IMR-90 (cell line): ENCODE data around the gene MSI2. TPM values are rescaled to one million over a fixed set of nuclear protein-coding genes. Genes with fewer than 3 reads are reported as not detected.

ENCODE experiments used
- ATAC-seq: fragments of 200-7000 bp; cut with Tn5 transposase; 2 replicates; pipeline ENCODE4 v1.9.1; 2020; ENCODE audit warnings: low read depth, mild to moderate bottlenecking, moderate library complexity
- BruUV-seq: library from RNA; stranded (reverse); fragments of 400-500 nt; replicated peaks from 2 replicates; lab custom pipeline; 2021; lab: Mats Ljungman, UMichigan
- CTCF ChIA-PET: fragments of 300-600 bp; formaldehyde crosslinking; extraction: SDS; loops from one replicate; lab custom pipeline; 2021; ENCODE audit warnings: antibody characterized with exemption; lab: Yijun Ruan, JAX
- POLR2A ChIA-PET: fragments of 300-600 bp; sonication (Branson Sonifier 250); formaldehyde crosslinking; loops from one replicate; lab custom pipeline; 2022; ENCODE audit warnings: antibody characterized with exemption; ENCODE audit not compliant: unreplicated experiment; lab: Charles Lee
- DNase-seq: peaks from one replicate; pipeline ENCODE4 v3.0.0; 2013
- H2AFZ ChIP-seq: replicated peaks from 2 replicates; pipeline ENCODE3; 2013; ENCODE audit warnings: low read length, mild to moderate bottlenecking; ENCODE audit not compliant: poor library complexity
- H2AK5ac ChIP-seq: 2 replicates; pipeline ENCODE4 v1.6.1; 2013; ENCODE audit warnings: low read depth, low read length, inconsistent platforms
- H2AK9ac ChIP-seq: replicated peaks from 2 replicates; pipeline ENCODE3; 2013; ENCODE audit warnings: mild to moderate bottlenecking, low read depth, low read length, moderate library complexity; ENCODE audit not compliant: poor library complexity
- H2BK120ac ChIP-seq: 2 replicates; pipeline ENCODE4 v1.6.1; 2013; ENCODE audit warnings: low read depth, low read length, inconsistent platforms
- H2BK15ac ChIP-seq: 3 replicates; pipeline ENCODE4 v1.6.1; 2013; ENCODE audit warnings: low read depth, low read length, inconsistent platforms
- H2BK20ac ChIP-seq: 2 replicates; pipeline ENCODE4 v1.6.1; 2013; ENCODE audit warnings: low read depth, mild to moderate bottlenecking, inconsistent platforms, low read length, moderate library complexity
- H2BK5ac ChIP-seq: 2 replicates; pipeline ENCODE4 v1.6.1; 2013; ENCODE audit warnings: mild to moderate bottlenecking, low read depth, low read length, inconsistent platforms; ENCODE audit not compliant: poor library complexity, severe bottlenecking
- H3K14ac ChIP-seq: replicated peaks from 2 replicates; pipeline ENCODE4 v1.6.1; 2013; ENCODE audit warnings: low read depth, low read length, inconsistent platforms
- H3K18ac ChIP-seq: 2 replicates; pipeline ENCODE4 v1.6.1; 2013; ENCODE audit warnings: low read depth, low read length, control low read depth
- H3K23ac ChIP-seq: 2 replicates; pipeline ENCODE4 v1.6.1; 2013; ENCODE audit warnings: low read depth, low read length, inconsistent platforms
- H3K27ac ChIP-seq: 2 replicates; pipeline ENCODE4 v1.5.1; 2013; ENCODE audit warnings: mild to moderate bottlenecking, control low read depth, low read length; ENCODE audit not compliant: insufficient read depth
- H3K27me3 ChIP-seq: 2 replicates; pipeline ENCODE4 v1.6.1; 2013; ENCODE audit warnings: low read length; ENCODE audit not compliant: control insufficient read depth, insufficient read depth
- H3K36me3 ChIP-seq: 2 replicates; pipeline ENCODE4 v1.6.1; 2013; ENCODE audit warnings: low read length, mixed read lengths; ENCODE audit not compliant: control insufficient read depth, insufficient read depth
- H3K4ac ChIP-seq: 2 replicates; pipeline ENCODE4 v1.6.1; 2013; ENCODE audit warnings: low read depth, low read length, inconsistent platforms
- H3K4me1 ChIP-seq: 2 replicates; pipeline ENCODE4 v1.6.1; 2013; ENCODE audit warnings: low read length, mixed read lengths; ENCODE audit not compliant: control insufficient read depth, insufficient read depth
- H3K4me2 ChIP-seq: 2 replicates; pipeline ENCODE4 v1.6.1; 2013; ENCODE audit warnings: low read depth, mild to moderate bottlenecking, control low read depth, low read length, moderate library complexity
- H3K4me3 ChIP-seq: 2 replicates; pipeline ENCODE4 v1.5.1; 2013; ENCODE audit warnings: low read depth, mild to moderate bottlenecking, control low read depth, low read length, moderate library complexity; ENCODE audit not compliant: insufficient read depth
- H3K56ac ChIP-seq: 2 replicates; pipeline ENCODE4 v1.6.1; 2013; ENCODE audit warnings: low read length, inconsistent platforms; ENCODE audit not compliant: insufficient read depth; ENCODE audit errors: extremely low read depth
- H3K79me1 ChIP-seq, 2 experiments: 2 replicates each; pipeline ENCODE4 v1.6.1; 2013; ENCODE audit warnings: low read length in 2 of 2, inconsistent platforms in 1 of 2, low read depth in 1 of 2
- H3K9ac ChIP-seq: 2 replicates; pipeline ENCODE4 v1.6.1; 2013; ENCODE audit warnings: low read depth, low read length, control low read depth
- H3K9me1 ChIP-seq: 2 replicates; pipeline ENCODE4 v1.6.1; 2013; ENCODE audit warnings: low read length, inconsistent platforms; ENCODE audit not compliant: insufficient read depth
- H3K9me3 ChIP-seq: 2 replicates; pipeline ENCODE4 v1.6.1; 2013; ENCODE audit warnings: low read length; ENCODE audit not compliant: control insufficient read depth, insufficient read depth
- H4K20me1 ChIP-seq: 2 replicates; pipeline ENCODE4 v1.6.1; 2013; ENCODE audit warnings: low read length, inconsistent platforms; ENCODE audit not compliant: insufficient read depth
- H4K5ac ChIP-seq: 2 replicates; pipeline ENCODE4 v1.6.1; 2013; ENCODE audit warnings: mild to moderate bottlenecking, low read depth, low read length, control low read depth
- H4K8ac ChIP-seq, 2 experiments: 2 replicates each; pipeline ENCODE4 v1.6.1; 2013; ENCODE audit warnings: low read depth in 2 of 2, low read length in 2 of 2, control low read depth in 1 of 2, inconsistent platforms in 1 of 2
- H4K91ac ChIP-seq: 2 replicates; pipeline ENCODE4 v1.6.1; 2013; ENCODE audit warnings: low read depth, low read length, inconsistent platforms; ENCODE audit not compliant: insufficient read depth
- BHLHE40 ChIP-seq: fragments of 150-350 bp; IDR thresholded peaks from 2 replicates; pipeline ENCODE4 v1.6.1; 2016; ENCODE audit warnings: mild to moderate bottlenecking, low read depth, low read length
- CHD1 ChIP-seq: IDR thresholded peaks from 2 replicates; pipeline ENCODE4 v1.6.1; 2012; ENCODE audit warnings: low read depth, low read length, improper control_type of control experiment
- CTCF ChIP-seq: conservative IDR thresholded peaks from 2 replicates; pipeline ENCODE4 v1.5.1; 2012; ENCODE audit warnings: mild to moderate bottlenecking, low read depth, low read length, improper control_type of control experiment
- ELK1 ChIP-seq: fragments of 150-350 bp; IDR thresholded peaks from 2 replicates; pipeline ENCODE4 v1.6.1; 2016; ENCODE audit warnings: low read depth, mild to moderate bottlenecking, low read length, moderate library complexity, borderline replicate concordance
- MAFK ChIP-seq: IDR thresholded peaks from 2 replicates; pipeline ENCODE4 v1.6.1; 2012; ENCODE audit warnings: low read depth, low read length, improper control_type of control experiment
- NFE2L2 ChIP-seq: fragments of 150-350 bp; IDR thresholded peaks from 2 replicates; pipeline ENCODE4 v1.6.1; 2016; ENCODE audit warnings: low read depth, mild to moderate bottlenecking, low read length
- POLR2A ChIP-seq: IDR thresholded peaks from 2 replicates; pipeline ENCODE4 v1.6.1; 2012; ENCODE audit warnings: mild to moderate bottlenecking, low read depth, low read length
- RCOR1 ChIP-seq: IDR thresholded peaks from 2 replicates; pipeline ENCODE4 v1.6.1; 2012; ENCODE audit warnings: mild to moderate bottlenecking, low read length, improper control_type of control experiment; ENCODE audit not compliant: insufficient replicate concordance
- RFX5 ChIP-seq: IDR thresholded peaks from 2 replicates; pipeline ENCODE4 v1.8.0; 2012; ENCODE audit warnings: low read depth, mild to moderate bottlenecking, low read length, moderate library complexity
- USF2 ChIP-seq: fragments of 150-350 bp; IDR thresholded peaks from 2 replicates; pipeline ENCODE4 v1.6.1; 2017; ENCODE audit warnings: mild to moderate bottlenecking, antibody characterized with exemption, low read length, low read depth
- WGBS, 2 experiments: methylation state at CpG; one replicate each; pipeline versions ENCODE4 v1.1.5 to v1.1.7; 2013; ENCODE audit warnings: missing lambda C conversion rate in 2 of 2; ENCODE audit not compliant: insufficient read length in 1 of 2; ENCODE audit errors: extremely low coverage in 2 of 2; 5-methylcytosine and 5-hydroxymethylcytosine counted together
- dilution Hi-C: fragments of 300-500 bp; cut with HindIII; formaldehyde crosslinking; loops from one replicate; pipeline ENCODE4 v1.14.3; 2018; ENCODE audit warnings: low sequenced_read_pairs; ENCODE audit not compliant: unreplicated experiment
- in situ Hi-C: fragments of 300-500 bp; cut with MboI; formaldehyde crosslinking; loops from 3 replicates; pipeline ENCODE4 v1.14.3; 2019; ENCODE audit warnings: low sequenced_read_pairs, inconsistent platforms, mixed read lengths
- intact Hi-C: fragments of 100-400 bp; cut with micrococcal nuclease; formaldehyde crosslinking; loops from 2 replicates; pipeline ENCODE4 v1.10.0; 2022
- polyA plus RNA-seq, 3 experiments: library from polyadenylated mRNA; depleted of rRNA; stranded (reverse); fragments of >200 nt; gene quantifications; 2 replicates each; pipeline ENCODE4 v1.2.3, GENCODE V29; 2012; ENCODE audit warnings: low replicate concordance in 1 of 3
- total RNA-seq: library from RNA; depleted of rRNA; stranded (reverse); fragments of >200 nt; gene quantifications from 2 replicates; pipeline ENCODE4 v1.2.3, GENCODE V29; 2012

Gene MSI2
- total and polyA plus RNA-seq, 2 of the 4 experiments (the other 2 are of a cell fraction), result 13.0 to 16.0 TPM

- TF ChIP-seq MAFK (no peak), POLR2A (no peak), RFX5 (no peak)
These were observed 169.9 kb downstream of the MSI2 start (continued) for GRCh38 chr17:57425903-57426880.

- ChIA-PET POLR2A (no interaction called here), CTCF (no interaction called here)
- no peak for TF ChIP-seq RFX5
- TF ChIP-seq RCOR1, result no peak
- no peak for TF ChIP-seq USF2
- TF ChIP-seq CTCF, result no peak
- no peak for TF ChIP-seq BHLHE40
- no peak for TF ChIP-seq NFE2L2
- TF ChIP-seq CHD1, result no peak
- no peak for TF ChIP-seq ELK1
- H3K4me3 ChIP-seq, result no peak overlapping the region
- peaks cover 3% of the 10 kb centered on the region for H3K4me1 ChIP-seq
- intact Hi-C loops, result no loop called here
- no peak overlapping the region for H3K18ac ChIP-seq
- H2AFZ ChIP-seq, result no peak overlapping the region
- no peaks in the 10 kb centered on the region for H3K36me3 ChIP-seq
- no peak overlapping the region for H4K5ac ChIP-seq
- H4K20me1 ChIP-seq, result no peaks in the 10 kb centered on the region; the same call in 1 of the 2 replicates
- no peaks in the 10 kb centered on the region for H3K9me3 ChIP-seq
- H2AK5ac ChIP-seq, result no peak overlapping the region
- H3K9ac ChIP-seq, result no peak overlapping the region
- H2AK9ac ChIP-seq, result no peak overlapping the region
- no peak for DNase-seq
- H3K4me2 ChIP-seq, result no peak overlapping the region
- peaks cover 5 to 13% of the 10 kb centered on the region in 2 experiments; a peak in 3 of 4 replicates for H3K79me1 ChIP-seq
- H3K23ac ChIP-seq, result no peak overlapping the region
- H3K27ac ChIP-seq, result no peak overlapping the region
- no peak overlapping the region for H3K14ac ChIP-seq
- no peak overlapping the region for H2BK20ac ChIP-seq
- H2BK15ac ChIP-seq, result no peak overlapping the region
- H3K4ac ChIP-seq, result no peak overlapping the region
- no peak overlapping the region for H2BK5ac ChIP-seq
- dilution Hi-C loops, result no loop called here
- no peak overlapping the region for H4K91ac ChIP-seq
- ATAC-seq, result no peak
- no peak overlapping the region for H2BK120ac ChIP-seq
- peaks cover 6% of the 10 kb centered on the region; the same call in 1 of the 2 replicates for H3K9me1 ChIP-seq
- no peak overlapping the region for H3K56ac ChIP-seq
- no CpG with 5 or more reads among the region's 4 CpGs for WGBS, 2 experiments
- in situ Hi-C loops, result no loop called here
- H4K8ac ChIP-seq, result no peak overlapping the region
- H3K27me3 ChIP-seq, result no peaks in the 10 kb centered on the region
- no TSS peak for BruUV-seq
These were observed 173.6 kb downstream of the MSI2 start for GRCh38 chr17:57429966-57430365.
